ENCODE measurements around the gene CASP8AP2. TPM values are rescaled to one million over a fixed set of nuclear protein-coding genes. Genes with fewer than 3 reads are reported as not detected.
A peak's percentile ranks its signal among the peaks of the same experiment; 100 is the strongest.

The CASP8AP2 gene
- total and polyA plus RNA-seq, 9 of the 15 experiments (the other 6 are each of a cell fraction or from before 2014, with no cell fraction given), result 10.6 to 30.0 (median 19.1) TPM

- TF ChIP-seq E2F8 (IDR thresholded peaks at IDR 0.05; ENCODE audit: low read depth, partially characterized antibody), result peak; percentile 99
- TF ChIP-seq ZFX (CRISPR knock-in tag; IDR thresholded peaks at IDR 0.05), result peak; percentile 64
- TF ChIP-seq PCBP2 (IDR thresholded peaks at IDR 0.05; ENCODE audit: low read depth, low read length, poor library complexity, severe bottlenecking), result no peak
- 0 out of 2 replicates have a peak, but pooled peaks have one; percentile 13 for TF ChIP-seq STAT5A (IDR thresholded peaks at IDR 0.05; ENCODE audit: borderline replicate concordance, low read length)
- peak; percentile 90 for TF ChIP-seq POLR2A (conservative IDR thresholded peaks at IDR 0.05)
- peak; percentile 55 for TF ChIP-seq L3MBTL2 (IDR thresholded peaks at IDR 0.05)
- TF ChIP-seq ZNF699 (CRISPR knock-in tag; IDR thresholded peaks at IDR 0.05; ENCODE audit: insufficient replicate concordance), result no peak
- TF ChIP-seq KHSRP (IDR thresholded peaks at IDR 0.05), result no peak
- TF ChIP-seq GMEB1 (CRISPR knock-in tag; IDR thresholded peaks at IDR 0.05), result peak; percentile 87
- no peak for TF ChIP-seq U2AF2 (optimal IDR thresholded peaks at IDR 0.05; ENCODE audit: low read depth, low read length)
- no peak for TF ChIP-seq ELF1 (tag; IDR thresholded peaks at IDR 0.05)
- TF ChIP-seq ZNF263 (CRISPR knock-in tag; IDR thresholded peaks at IDR 0.05; ENCODE audit: borderline replicate concordance), result no peak
- no peak for TF ChIP-seq PYGO2 (tag; IDR thresholded peaks at IDR 0.05)
- 0 out of 2 replicates have a peak, but pooled peaks have one; percentile 53 for TF ChIP-seq HIVEP1 (CRISPR knock-in tag; IDR thresholded peaks at IDR 0.05)
- TF ChIP-seq NR2C1 (IDR thresholded peaks at IDR 0.05), result peak; percentile 42
- TF ChIP-seq NR2C1 (tag; IDR thresholded peaks at IDR 0.05), result no peak
- 0 out of 2 replicates have a peak, but pooled peaks have one; percentile 29 for TF ChIP-seq PHB (CRISPR knock-in tag; IDR thresholded peaks at IDR 0.05)
- peak; percentile 50 for TF ChIP-seq TAF1 (IDR thresholded peaks at IDR 0.05; ENCODE audit: control insufficient read depth, extremely low read depth, insufficient read depth, low read length, severe bottlenecking)
- TF ChIP-seq PML (IDR thresholded peaks at IDR 0.05; ENCODE audit: low read length), result peak; percentile 59
- TF ChIP-seq PHF8 (IDR thresholded peaks at IDR 0.05; ENCODE audit: borderline replicate concordance, low read length), result peak; percentile 86; the same call in 1 of the 2 replicates
- TF ChIP-seq SP1 (CRISPR knock-in tag; IDR thresholded peaks at IDR 0.05), result peak; percentile 75
- TF ChIP-seq, protein P1, sequence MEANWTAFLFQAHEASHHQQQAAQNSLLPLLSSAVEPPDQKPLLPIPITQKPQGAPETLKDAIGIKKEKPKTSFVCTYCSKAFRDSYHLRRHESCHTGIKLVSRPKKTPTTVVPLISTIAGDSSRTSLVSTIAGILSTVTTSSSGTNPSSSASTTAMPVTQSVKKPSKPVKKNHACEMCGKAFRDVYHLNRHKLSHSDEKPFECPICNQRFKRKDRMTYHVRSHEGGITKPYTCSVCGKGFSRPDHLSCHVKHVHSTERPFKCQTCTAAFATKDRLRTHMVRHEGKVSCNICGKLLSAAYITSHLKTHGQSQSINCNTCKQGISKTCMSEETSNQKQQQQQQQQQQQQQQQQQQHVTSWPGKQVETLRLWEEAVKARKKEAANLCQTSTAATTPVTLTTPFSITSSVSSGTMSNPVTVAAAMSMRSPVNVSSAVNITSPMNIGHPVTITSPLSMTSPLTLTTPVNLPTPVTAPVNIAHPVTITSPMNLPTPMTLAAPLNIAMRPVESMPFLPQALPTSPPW (CRISPR knock-in tag; IDR thresholded peaks at IDR 0.05), result peak; percentile 84
- peak; percentile 90 for TF ChIP-seq RBFOX2 (IDR thresholded peaks at IDR 0.05; ENCODE audit: low read depth, low read length)
Measured at GRCh38 chr6:89829472-89830169, at the start of gene CASP8AP2 (continued).

All from K562 (cell line).